ENCODE data around the gene OR2B2. TPM values are rescaled to one million over a fixed set of nuclear protein-coding genes. Genes with fewer than 3 reads are reported as not detected.

Gene OR2B2
- total and polyA plus RNA-seq, 12 donors = not detected

DNA sequence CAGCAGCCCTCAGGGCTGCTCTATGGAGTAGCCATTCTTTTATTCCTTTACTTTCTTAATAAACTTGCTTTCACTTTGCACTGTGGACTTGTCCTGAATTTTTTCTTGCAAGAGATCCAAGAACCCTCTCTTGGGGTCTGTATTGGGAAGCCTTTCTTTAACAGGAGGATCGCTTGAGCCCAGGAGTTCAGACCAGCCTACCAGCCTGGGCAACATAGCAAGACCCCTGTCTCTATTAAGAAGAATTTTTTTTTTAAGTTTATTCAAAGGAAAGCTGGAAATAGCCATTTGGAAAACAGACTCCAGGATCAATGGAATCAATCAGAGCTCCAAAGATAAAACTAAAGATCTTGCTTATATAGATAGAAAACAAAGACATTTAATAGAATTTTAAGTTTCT is 29.1 kb downstream of the OR2B2 start:
- Histone ChIP-seq H3K27me3 (no peaks in the 10 kb centered on the region), H3K4me3 (no peak overlapping the region), H3K36me3 (replicated peaks in 1 of 2) (no peaks in the 10 kb centered on the region), H3K27ac (no peak overlapping the region), H3K9me3 (replicated peaks in 1 of 3) (no peaks in the 10 kb centered on the region), H3K4me1 (replicated peaks in 1 of 2) (no peaks in the 10 kb centered on the region)
- TF ChIP-seq, protein P1, sequence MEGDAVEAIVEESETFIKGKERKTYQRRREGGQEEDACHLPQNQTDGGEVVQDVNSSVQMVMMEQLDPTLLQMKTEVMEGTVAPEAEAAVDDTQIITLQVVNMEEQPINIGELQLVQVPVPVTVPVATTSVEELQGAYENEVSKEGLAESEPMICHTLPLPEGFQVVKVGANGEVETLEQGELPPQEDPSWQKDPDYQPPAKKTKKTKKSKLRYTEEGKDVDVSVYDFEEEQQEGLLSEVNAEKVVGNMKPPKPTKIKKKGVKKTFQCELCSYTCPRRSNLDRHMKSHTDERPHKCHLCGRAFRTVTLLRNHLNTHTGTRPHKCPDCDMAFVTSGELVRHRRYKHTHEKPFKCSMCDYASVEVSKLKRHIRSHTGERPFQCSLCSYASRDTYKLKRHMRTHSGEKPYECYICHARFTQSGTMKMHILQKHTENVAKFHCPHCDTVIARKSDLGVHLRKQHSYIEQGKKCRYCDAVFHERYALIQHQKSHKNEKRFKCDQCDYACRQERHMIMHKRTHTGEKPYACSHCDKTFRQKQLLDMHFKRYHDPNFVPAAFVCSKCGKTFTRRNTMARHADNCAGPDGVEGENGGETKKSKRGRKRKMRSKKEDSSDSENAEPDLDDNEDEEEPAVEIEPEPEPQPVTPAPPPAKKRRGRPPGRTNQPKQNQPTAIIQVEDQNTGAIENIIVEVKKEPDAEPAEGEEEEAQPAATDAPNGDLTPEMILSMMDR (IDR thresholded peaks at IDR 0.05) = no peak
- no peak for TF ChIP-seq POLR2A (IDR thresholded peaks at IDR 0.05)
- 87 to 100% (median 94%) methylated on average over 1 of the region's 1 CpG for WGBS, 4 donors
- DNase-seq = no peak
- intact Hi-C loops (cut with DNase I) = no loop called here

DNA sequence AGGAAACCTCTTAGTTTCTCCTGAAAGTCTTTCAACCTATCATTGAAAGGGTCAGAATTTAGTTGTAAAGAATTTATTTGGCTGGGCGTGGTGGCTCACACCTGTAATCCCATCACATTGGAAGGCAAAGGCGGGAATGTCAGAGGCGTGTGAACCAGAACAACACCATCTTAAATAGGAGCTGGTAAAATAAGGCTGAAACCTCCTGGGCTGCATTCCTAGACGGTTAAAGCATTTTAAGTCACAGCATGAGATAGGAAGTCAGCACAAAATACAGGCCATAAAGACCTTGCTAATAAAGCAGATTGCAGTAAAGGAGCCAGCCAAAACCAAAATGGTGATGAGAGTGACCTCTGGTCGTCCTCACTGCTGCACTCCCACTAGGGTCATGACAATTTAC is 29.6 kb downstream of the OR2B2 start:
- Histone ChIP-seq H3K4me1 (replicated peaks in 1 of 2) (no peaks in the 10 kb centered on the region), H3K27ac (no peak overlapping the region), H3K4me3 (no peak overlapping the region), H3K9me3 (replicated peaks in 1 of 3) (no peaks in the 10 kb centered on the region), H3K27me3 (no peaks in the 10 kb centered on the region), H3K36me3 (replicated peaks in 1 of 2) (no peaks in the 10 kb centered on the region)
- no peak for DNase-seq
- intact Hi-C loops (cut with DNase I) = no loop called here
- 76 to 82% (median 78%) methylated on average over 5 of the region's 5 CpGs for WGBS, 4 donors
- TF ChIP-seq, protein P1 (IDR thresholded peaks at IDR 0.05) = no peak
- TF ChIP-seq POLR2A (IDR thresholded peaks at IDR 0.05) = no peak

DNA sequence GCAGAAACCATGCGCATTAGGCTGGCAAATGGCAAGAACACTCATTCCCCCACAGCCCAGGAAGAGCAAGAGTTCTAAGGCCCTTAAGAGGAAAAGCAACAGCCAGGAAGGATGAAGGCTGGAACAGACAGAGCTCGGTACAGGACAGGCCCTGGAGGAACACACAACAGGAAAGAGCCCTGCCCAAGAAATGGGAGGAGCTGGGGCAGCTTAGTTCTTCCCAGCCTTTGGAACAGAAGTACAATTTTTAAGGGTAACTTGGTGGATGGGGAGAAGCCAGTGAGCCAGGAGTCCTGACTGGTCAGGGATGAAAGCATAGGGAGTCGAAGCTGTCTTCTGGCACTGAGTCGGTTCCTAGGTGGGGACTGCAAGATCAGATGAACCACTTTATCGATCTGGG is 32.4 kb downstream of the OR2B2 start:
- no peak overlapping the region for H3K4me3 ChIP-seq
- WGBS, 4 donors = 76 to 87% (median 82%) methylated on average over 4 to 5 of the region's 5 CpGs
- DNase-seq = no peak
- TF ChIP-seq, protein P1 (IDR thresholded peaks at IDR 0.05) = no peak
- no peak for TF ChIP-seq POLR2A (IDR thresholded peaks at IDR 0.05)
- no peaks in the 10 kb centered on the region for H3K27me3 ChIP-seq
- intact Hi-C loops (cut with DNase I) = no loop called here
- no peak overlapping the region for H3K27ac ChIP-seq
- no peaks in the 10 kb centered on the region for H3K4me1 ChIP-seq (replicated peaks in 1 of 2)
- H3K36me3 ChIP-seq (replicated peaks in 1 of 2) = no peaks in the 10 kb centered on the region
- H3K9me3 ChIP-seq (replicated peaks in 1 of 3) = no peaks in the 10 kb centered on the region

DNA sequence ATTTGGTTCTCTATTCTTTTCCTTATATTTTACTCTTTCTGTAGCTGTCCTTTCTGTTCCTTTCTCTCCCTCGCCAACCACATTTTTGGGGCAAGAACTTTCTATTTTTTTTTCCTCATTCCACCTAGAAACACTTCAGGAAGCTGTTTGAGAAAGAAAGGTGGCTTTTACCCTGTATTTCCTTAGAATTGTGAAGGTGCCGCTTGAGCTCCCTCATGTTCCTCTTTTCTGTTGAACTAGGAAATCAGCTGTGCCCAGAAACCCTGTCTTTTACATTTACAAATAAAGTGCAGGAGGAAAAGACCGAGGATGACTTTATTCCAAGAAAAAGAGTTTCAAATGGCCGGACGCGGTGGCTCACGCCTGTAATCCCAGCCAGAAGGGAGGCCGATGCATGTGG is 38.2 kb downstream of the OR2B2 start:
- WGBS, 4 donors = 74 to 86% (median 80%) methylated on average over 8 of the region's 8 CpGs
- Histone ChIP-seq H3K27me3 (peaks cover 4% of the 10 kb centered on the region), H3K9me3 (replicated peaks in 1 of 3) (no peaks in the 10 kb centered on the region), H3K4me1 (replicated peaks in 1 of 2) (peaks cover 0 to 4% of the 10 kb centered on the region in 2 donors), H3K36me3 (replicated peaks in 1 of 2) (no peaks in the 10 kb centered on the region), H3K4me3 (no peak overlapping the region), H3K27ac (no peak overlapping the region)
- DNase-seq = no peak
- intact Hi-C loops (cut with DNase I) = no loop called here
- TF ChIP-seq, protein P1 (IDR thresholded peaks at IDR 0.05) = no peak
- no peak for TF ChIP-seq POLR2A (IDR thresholded peaks at IDR 0.05)
